Placental epithelial cell (primary cell): ENCODE data around the gene SLC25A44. TPM values are rescaled to one million over a fixed set of nuclear protein-coding genes. Genes with fewer than 3 reads are reported as not detected.

Source experiments
- small RNA-seq: library from RNA; depleted of rRNA; stranded (forward); fragments of <200 nt; gene quantifications from one replicate; pipeline ENCODE3, GENCODE V24; 2012
- total RNA-seq: library from RNA; depleted of rRNA; stranded (reverse); fragments of >200 nt; gene quantifications from 2 replicates; pipeline ENCODE4 v1.2.3, GENCODE V29; 2012

SLC25A44 gene
- 7.9 and 18.0 TPM in 2 replicates for total RNA-seq

GRCh38 chr1:156193488-156194299 lies at the start of gene SLC25A44:
SLC25A44 (plus strand) TSS chr1:156194104; CDS start chr1:156199848, 5,744 bp downstream.

GRCh38 chr1:156153362-156153761 lies 40.5 kb upstream of the SLC25A44 start, which contains the start of gene SEMA4A:
SEMA4A (plus strand) TSS chr1:156153585; CDS start chr1:156154579, 994 bp downstream.

GRCh38 chr1:156212833-156213643 lies 19.1 kb downstream of the SLC25A44 start, which contains the start of gene PMF1:
PMF1 (plus strand) TSS chr1:156213007; CDS start chr1:156213016, 9 bp downstream.

DNA sequence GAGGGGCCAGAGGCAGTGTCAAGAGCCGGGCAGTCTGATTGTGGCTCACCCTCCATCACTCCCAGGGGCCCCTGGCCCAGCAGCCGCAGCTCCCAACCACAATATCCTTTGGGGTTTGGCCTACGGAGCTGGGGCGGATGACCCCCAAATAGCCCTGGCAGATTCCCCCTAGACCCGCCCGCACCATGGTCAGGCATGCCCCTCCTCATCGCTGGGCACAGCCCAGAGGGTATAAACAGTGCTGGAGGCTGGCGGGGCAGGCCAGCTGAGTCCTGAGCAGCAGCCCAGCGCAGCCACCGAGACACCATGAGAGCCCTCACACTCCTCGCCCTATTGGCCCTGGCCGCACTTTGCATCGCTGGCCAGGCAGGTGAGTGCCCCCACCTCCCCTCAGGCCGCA lies 48.0 kb downstream of the SLC25A44 start, which contains the start of gene BGLAP:
Gene BGLAP, plus strand, starts transcription at position 259 of the 400 bp plus-strand sequence. Its CDS starts 48 bp downstream, at position 307.

GRCh38 chr1:156247460-156248322 lies 53.8 kb downstream of the SLC25A44 start, which contains the start of gene PAQR6:
PAQR6 (minus strand) TSS chr1:156248056; CDS start chr1:156246731, 1,325 bp downstream.

Small RNAs within 50 kb of the gene (small RNA-seq; reads per million reads assigned to genes)
- gene RF00568 = not detected

Other genes with a start within 250 kb of the SLC25A44 start
- gene ARHGEF2, start 215.6 kb upstream of the SLC25A44 start, total RNA-seq = 42.7 and 50.3 TPM in 2 replicates
- 373 and 566 TPM in 2 replicates for gene SSR2, start 173.2 kb upstream of the SLC25A44 start, total RNA-seq
- gene UBQLN4, start 140.3 kb upstream of the SLC25A44 start, total RNA-seq = 18.8 and 34.3 TPM in 2 replicates
- gene LAMTOR2, start 139.3 kb upstream of the SLC25A44 start, total RNA-seq = 43.8 and 72.2 TPM in 2 replicates
- 62.4 and 69.0 TPM in 2 replicates for gene RAB25, start 132.9 kb upstream of the SLC25A44 start, total RNA-seq
- 2.9 and 4.7 TPM in 2 replicates for gene MEX3A, start 111.6 kb upstream of the SLC25A44 start, total RNA-seq
- 709 and 1,013 TPM in 2 replicates for gene LMNA, start 79.4 kb upstream of the SLC25A44 start, total RNA-seq
- 7.9 and 12.6 TPM in 2 replicates for gene SEMA4A, start 40.5 kb upstream of the SLC25A44 start, total RNA-seq
- 56.9 and 58.9 TPM in 2 replicates for gene PMF1, start 18.9 kb downstream of the SLC25A44 start, total RNA-seq
- gene BGLAP, start 48.1 kb downstream of the SLC25A44 start, total RNA-seq = 0.54 and 1.6 TPM in 2 replicates
- 1.6 and 1.7 TPM in 2 replicates for gene PAQR6, start 54.0 kb downstream of the SLC25A44 start, total RNA-seq
- gene SMG5, start 88.7 kb downstream of the SLC25A44 start, total RNA-seq = 52.2 and 65.3 TPM in 2 replicates
- gene TMEM79, start 90.2 kb downstream of the SLC25A44 start, total RNA-seq = 3.1 and 3.3 TPM in 2 replicates
- 75.3 and 79.3 TPM in 2 replicates for gene GLMP, start 101.6 kb downstream of the SLC25A44 start, total RNA-seq
- gene VHLL, start 105.2 kb downstream of the SLC25A44 start, total RNA-seq = 0.87 TPM in 1 of 2 replicates, not detected in the other
- gene CCT3, start 144.2 kb downstream of the SLC25A44 start, total RNA-seq = 247 and 271 TPM in 2 replicates
- gene TSACC, start 144.4 kb downstream of the SLC25A44 start, total RNA-seq = not detected in 2 replicates
- gene RHBG, start 175.1 kb downstream of the SLC25A44 start, total RNA-seq = 0.39 TPM in 1 of 2 replicates, not detected in the other